GM21390 (cell line): ENCODE measurements around the gene SLC6A12.

Source experiments
- ATAC-seq: cut with Tn5 transposase; IDR thresholded peaks from one replicate; pipeline ENCODE4 v1.9.1; 2021; ENCODE audit not compliant: unreplicated experiment

The SLC6A12 gene

DNA sequence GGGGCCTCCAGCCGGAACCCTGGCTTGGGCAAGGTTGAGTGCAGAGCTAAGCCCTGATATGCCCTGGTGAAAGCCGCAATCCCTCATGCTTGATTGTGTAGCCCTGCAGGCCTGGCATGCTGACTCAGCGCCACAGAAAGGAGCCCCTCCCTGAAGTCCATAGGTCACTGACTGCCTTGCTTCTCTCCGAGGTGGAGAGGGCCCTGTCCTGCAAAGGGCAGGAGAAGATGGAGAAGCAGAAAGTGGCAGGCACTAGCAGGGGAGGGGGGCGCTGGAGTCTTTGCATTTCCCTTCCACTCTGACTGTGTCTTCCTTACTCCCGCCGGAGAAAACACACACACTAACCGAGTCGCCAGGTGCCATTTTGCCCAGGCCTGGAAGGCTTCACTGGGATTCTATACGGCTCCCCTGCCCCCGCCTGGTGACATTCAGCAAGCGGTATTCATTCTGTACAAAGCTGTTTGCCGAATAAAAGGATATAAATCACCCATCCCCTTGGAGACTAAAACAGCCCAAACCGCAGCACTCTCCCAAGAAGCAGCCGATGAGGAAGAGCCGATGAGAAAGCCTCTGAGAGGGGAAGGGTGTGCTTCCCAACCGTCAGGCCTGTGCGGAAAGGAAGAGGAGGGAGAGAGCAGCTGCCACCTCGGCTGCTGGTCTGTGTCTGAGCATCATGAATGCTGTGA is 69.8 kb downstream of the SLC6A12 start:
- no peak for ATAC-seq

- no peak for ATAC-seq
Observed at GRCh38 chr12:140162-140561, 73.8 kb downstream of the SLC6A12 start.
